HCEC 1CT (cell line): ENCODE results near the gene EXOC6B.

Experiments
- DNase-seq: peaks from one replicate; pipeline ENCODE4 v3.0.0-alpha.2; 2017

EXOC6B gene

DNA sequence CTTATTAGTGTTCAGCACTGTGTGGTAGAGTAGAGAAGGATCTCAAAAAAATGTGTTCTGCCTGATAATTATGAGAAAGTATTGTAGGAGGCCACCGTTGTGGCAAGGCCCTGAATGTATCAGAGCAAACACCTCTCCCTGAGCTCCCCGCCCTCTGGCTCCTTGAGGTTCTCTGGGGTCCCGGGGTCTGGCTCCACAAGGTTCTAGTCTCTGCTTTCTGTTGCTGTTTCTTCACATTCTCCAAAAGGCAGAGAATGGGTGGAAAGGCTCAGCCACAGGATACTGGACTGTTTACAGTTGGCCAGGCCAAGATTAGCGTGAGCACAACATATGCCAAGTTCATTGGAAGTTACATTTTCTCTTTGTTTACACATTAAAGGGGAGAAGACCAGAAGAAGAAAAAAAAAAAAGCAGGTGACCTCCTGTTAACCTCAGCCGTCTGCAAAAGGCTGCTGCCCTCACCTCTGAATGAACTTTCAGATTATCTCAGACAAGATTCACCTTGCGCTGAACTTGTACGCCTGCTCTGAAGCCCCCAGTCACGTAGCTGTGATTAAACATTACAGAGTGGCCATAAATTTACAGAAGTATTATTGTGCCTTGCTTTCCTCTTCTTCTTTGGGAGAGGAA, 621.6 kb downstream of the EXOC6B start:
- DNase-seq, result no peak

DNA sequence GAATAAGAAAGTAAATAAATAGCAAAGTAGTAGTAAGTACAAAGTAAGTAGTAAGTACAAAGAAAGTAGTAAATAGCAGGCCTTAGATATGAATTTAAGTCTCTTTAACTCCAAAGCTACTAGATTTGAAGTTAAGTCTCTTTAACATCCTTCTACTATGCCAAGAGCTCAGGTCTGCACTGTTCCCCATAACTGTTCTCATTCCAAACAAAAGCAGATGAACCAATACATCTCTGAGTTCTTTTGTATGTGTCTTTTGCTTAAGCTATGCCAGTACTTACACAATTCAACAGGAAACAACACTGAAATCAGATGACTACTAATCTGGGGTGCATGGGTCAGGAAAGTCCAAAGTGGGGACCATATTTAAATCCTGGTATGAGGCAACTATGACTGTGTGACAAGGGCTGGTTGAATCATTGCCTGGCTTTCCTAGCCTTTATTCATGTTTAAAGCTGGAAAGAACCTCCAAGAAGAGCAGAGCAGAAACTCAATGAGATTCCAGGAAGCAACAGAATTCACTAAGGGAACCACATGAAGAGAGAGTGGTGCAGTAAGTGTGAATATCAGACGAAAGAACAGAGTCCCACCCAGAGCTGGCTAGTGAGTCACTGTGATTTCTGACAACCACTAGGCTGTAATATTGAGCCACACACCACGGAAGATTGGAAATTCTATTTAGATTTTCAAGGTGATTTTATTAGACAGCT, 627.1 kb downstream of the EXOC6B start:
- peak; percentile 92 for DNase-seq

DNA sequence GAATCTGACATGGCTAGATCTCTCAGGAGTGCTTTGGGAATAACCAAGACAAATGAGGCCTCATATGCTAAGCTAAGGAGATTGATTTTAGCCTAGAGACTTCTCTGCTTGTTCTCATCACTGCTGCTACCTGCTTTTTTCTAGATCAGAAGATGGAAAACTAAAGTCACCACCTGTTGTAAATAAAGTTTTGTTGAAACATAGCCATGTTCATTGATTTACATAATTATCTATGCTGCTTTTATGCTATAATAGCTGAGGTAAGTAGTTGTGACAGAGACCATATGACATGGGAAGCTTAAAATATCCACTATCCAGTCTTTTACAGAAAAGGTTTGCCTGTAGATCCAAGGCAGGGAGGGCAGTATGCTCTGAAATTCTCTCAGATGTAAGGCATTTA, 632.1 kb downstream of the EXOC6B start:
- no peak for DNase-seq

DNA sequence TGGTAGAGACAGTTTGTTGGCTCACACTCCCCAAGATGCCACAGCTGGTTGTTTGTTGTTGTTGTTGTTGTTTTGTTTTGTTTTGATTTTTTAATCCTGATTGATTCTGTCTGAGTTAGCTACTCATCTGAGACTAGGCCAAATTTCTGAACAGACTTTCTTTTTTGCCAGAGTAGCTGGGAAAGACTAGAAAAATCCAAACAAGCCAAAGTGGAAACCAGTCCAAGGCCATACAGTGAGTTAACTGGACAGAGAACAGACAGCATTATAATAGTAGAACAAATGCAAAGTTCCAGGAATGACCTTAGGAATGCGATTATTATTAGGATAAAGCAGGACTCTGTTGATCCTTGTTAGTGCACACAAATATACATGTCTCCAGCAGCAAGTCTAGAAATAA, 634.4 kb downstream of the EXOC6B start:
- DNase-seq, result no peak

DNA sequence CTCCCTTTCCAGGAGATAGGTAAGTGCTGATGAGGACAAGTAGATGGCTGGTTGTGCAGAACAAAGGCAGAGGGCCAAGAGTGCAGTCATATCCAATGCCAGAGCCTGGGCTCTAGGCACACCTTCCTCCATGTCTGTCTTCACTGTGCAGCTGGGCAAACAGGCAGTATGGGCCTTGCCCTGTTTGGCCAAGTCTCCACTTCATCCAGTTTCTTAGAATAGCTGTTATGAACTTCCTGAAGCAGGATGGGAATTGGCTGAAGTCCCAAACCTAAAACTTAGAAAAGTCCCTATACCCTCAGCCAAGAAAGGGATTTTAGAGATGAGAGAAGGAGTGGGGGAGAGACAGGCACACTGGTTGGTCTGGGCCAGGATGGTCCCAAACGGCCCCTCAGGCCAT, 640.6 kb downstream of the EXOC6B start:
- no peak for DNase-seq

DNA sequence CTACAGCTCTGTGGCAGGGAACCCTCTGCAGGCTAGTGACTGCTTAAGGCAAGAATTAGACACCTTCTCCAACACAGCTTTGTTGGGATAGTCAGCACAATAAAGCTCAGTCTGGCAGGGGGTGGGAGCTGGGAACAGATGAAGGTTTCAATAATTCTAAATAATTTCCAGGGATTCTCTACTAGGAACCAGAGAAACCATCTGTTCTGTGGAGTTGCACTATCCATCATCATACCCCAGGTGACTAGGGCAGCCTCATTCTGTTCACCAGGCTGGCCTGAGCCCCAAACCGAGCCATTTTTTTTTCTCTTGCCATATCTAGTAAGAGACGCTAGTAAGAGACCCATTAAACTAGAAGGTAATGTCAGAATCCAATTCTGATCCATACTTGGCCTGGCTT, 642.4 kb downstream of the EXOC6B start:
- DNase-seq, result no peak

DNA sequence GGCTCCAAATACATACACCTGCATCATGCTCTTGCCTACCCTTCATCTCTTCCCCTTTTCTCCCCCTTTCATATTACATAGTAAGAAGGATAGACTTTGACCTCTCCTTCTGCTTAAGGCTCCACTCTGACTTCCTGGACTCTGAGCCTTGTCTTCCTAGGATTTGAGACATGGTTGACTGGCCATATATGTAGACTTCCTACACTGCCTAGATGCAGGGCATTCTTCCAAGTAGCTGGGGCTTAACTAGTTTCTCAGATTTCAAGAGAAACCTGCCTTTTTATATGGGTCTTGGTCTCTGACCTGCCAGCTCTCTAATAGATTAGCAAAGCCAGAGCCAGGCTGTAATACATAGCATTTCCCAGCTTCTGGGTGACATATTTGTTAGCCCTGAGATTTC, 642.8 kb downstream of the EXOC6B start:
- DNase-seq, result no peak

DNA sequence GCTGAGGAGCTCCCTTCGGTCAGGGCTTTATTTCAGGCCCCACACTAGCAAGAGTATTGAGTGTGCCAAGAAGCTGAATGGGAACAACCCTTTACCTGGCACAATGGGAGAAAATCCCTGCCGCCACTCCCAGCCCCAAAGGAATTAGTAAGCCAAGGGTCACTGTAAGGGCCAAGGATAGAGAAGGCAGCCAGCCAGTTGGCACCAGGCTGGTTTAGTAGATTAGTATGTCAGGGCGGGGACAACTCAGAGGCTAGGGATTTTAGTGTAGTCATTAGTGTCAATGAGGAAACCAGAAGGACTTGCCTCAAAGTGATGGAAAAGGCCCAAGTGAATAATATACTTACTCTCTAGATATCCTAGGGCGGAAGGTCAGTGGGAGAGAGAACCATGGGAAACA, 643.3 kb downstream of the EXOC6B start:
- no peak for DNase-seq

DNA sequence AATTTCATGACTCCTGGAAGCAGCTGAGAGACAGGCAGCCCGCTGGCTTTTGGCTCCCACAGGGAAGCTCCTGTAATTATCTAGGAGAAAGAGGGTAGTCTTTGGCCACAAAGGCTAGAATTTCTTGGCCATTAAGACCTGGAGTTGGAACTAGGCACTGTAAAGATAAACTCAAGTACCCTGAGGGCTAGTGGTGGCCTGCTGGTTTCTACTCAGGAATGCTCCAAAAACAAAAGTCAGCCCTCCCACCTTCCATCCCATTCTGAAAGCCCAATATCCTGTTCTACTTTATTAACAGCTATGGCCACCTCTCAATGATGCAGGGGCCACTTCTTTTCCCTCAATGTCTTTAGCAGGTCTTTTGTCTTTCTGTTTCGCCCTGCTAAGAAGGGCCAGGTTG, 644.2 kb downstream of the EXOC6B start:
- no peak for DNase-seq

DNA sequence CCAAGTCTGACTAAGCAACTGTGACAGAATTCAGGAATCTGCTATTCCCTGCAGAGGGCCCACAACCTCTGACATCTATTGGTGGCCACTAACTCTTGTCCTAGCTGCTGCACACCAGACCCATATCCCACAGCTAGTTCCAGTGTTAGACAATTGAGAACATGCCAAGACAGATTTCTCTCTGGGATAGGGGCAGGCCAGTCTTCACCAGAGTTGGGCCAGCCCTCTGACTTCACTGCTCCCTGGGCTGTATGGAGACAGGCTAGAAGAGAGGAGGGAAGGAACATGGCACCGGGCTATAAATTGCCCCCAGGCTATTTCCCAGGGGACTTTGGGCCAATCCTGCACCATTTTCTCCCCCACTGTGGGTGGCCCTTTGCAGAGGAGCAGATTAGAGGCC, 645.5 kb downstream of the EXOC6B start:
- DNase-seq, result no peak

DNA sequence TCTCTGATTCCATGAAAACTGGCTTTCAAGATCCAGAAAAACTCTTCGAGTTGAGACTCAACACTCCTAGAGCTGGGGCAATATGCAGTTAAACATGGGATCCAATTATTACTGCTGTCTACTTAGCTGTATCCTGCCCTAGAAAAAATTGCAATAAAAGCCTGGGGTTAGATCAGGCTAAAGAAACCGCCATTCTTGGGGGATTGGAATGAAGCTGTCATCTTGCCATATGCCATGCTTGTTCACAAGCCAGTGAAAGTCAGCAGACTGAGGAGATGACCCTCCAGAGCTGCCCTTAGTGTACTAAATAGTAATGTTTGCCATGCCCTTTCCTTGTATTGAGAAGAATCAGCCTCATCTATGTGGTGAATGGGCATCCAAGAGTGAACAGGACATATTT, 647.3 kb downstream of the EXOC6B start:
- DNase-seq, result no peak

DNA sequence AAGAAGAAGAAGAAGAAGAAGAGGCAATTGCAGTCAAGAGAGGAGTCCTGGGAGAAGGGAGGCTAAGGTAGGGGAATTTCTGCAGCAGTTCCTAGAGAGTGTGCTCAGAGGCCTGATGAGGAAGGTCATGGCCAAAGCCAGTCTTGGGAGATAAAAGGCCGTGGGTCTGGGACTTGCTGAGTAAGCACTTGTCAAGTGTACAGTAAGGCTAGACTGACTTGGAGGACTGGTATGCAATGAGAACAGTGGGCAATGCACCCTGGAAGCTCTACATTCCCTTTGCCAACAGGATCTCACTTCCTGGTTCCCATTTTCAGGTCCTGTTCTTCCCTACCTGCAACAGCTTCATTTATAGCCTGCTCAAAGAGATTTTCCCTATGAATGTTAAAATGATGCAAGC, 649.6 kb downstream of the EXOC6B start:
- DNase-seq, result no peak

DNA sequence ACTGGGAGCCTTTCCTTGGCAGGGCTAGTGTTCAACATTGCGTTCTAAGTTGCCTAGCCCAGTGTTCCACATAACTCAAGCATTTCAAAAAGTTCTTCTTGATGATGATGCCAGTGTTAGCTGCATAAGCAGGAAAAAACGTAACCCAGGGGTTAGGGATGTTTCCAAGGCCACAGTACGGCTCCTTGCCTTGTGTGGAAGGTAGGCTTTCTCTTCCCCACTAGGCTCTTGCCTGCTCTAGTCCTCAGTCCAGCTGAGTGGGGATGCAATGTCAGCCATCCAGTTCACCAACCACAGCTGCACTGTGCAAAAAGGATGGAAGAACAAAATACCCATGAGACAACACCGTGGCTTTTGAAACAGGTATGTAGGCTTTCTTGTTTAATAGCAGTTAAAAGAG, 650.2 kb downstream of the EXOC6B start:
- no peak for DNase-seq

DNA sequence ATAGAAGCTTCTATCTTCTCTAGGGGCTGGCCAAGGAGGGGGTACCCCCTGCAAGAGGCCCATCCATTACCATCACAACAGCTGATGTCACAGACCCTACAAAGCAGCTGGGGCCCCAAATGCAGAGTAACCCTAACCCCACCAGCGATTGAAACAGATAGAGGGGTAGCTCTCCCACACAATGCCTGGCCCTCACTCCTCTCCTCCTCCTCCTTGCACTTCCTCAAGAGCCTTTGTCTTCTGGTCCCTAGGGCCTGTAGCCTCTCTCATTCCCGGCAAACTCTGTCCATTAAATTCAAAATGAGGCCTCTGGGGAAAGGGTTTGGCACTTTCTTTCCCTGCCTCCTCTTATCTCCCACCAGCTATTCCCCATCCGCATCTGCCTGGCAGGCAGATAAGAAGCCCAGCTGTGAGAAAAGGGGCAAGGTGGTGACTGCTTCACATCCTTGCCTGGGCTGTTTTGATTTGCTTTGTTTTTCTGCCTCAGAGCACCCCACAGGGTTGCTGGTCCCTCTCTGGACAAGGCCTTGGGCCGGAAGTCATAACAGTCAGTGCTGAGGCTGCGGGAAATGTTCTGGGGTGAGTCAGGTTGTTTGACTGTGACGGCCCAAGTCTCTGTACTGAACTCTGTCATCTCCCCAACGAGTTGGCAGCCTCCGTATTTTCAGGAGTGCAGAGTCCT, 652.1 kb downstream of the EXOC6B start:
- no peak for DNase-seq

DNA sequence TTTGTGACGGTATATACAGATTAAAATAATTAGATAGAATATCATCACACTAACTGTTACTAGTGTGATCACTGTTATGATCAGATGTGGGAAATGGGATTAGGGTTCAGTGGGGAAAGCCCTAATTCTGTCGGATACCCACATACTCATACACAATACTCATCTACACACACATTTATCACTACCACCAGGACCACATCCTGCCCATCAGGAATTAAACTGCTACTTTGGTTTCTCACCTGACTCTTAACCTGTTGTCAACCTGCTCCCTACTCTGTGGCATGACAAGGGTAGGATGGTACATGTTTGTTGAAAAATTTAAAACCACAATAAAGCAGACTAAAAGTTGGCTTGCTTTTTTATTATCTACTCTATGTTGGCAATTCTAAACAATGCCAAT, 653.4 kb downstream of the EXOC6B start:
- no peak for DNase-seq

DNA sequence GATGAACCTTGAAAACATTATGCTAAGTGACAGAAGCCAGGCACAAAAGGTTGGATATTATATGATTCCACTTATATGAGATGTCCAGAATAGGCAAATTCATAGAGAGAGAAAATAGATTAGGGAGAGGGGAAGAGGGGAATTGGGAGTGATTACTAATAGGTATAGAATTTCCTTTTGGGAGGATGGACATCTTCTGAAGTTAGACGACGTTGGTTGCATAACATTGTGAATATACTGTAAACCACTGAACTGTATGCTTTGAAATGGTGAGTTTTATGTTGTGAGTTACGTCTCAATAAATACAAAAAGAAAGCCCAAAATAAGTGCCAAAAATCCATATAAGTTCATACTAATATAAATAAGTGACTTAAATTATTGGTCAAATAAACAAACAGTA, 659.6 kb downstream of the EXOC6B start:
- DNase-seq, result peak; percentile 68

DNA sequence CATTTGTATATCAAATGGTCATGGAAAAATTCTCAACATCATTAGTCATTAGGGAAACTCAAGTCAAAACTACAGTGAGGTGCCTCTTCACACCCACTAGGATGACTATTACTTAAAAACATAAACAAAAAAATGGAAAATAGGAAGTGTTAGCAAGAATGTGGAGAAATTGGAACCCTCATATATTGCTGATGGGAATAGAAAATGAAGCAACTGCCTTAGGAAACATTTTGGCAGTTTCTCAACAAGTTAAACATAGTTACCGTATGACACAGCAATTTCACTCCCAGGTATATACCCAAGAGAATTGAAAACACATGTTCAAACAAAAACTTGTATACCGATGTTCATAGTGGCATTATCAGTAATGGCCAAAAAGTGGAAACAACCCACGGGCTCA, 660.0 kb downstream of the EXOC6B start:
- DNase-seq, result peak; percentile 71

DNA sequence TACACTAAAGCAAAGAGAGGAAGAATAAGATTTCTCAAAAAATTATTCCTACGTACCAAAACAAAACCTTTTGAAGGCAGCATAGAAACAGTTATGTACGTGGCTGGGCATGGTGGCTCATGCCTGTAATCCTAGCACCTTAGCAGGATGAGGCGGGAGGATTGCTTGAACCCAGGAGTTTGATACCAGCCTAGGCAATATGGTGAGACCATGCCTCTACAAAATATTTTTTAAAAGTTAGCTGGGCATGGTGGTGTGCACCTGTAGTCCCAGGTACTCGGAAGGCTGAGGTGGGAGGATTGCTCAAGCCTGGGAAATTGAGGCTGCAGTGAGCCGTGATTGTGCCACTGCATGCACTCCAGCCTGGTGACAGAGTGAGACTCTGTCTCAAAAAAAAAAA, 663.3 kb downstream of the EXOC6B start:
- no peak for DNase-seq

DNA sequence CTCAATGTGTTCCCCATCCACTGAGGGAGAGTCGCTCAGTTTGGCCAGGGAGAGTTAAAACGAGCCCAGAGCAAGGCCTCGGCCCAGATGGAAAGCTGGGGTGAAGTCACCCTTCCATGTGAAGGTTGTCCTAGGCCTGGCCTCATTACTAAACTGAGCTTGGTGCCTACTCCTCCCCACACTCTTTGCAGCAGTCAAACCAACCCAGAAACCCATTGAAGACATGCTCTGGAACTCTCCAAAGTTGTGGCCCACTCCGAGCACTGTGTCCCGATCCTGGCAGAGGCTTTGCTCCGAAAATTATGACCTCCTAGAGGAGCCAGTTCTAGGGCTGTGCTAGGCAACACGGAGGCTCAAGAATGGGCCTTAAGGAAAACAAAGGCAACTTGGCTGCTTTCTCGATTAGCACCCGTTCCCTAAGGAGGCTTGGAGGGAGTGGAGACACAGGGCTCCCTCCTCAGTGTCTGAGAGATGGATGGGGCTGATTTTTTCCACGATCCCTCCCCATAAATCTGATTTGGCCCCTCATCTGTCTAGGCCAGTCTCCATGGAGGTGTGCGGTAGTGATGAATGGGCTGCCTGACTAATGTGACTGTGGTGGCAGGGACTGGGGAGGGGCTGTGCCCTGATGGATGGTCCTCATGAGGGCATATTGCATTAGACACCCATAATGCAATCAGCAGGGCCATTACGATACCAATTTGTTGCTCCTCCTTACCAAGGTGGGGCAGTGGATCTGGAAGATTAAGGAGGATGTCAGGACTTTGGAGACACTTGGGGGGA, 666.4 kb downstream of the EXOC6B start:
- DNase-seq, result no peak

DNA sequence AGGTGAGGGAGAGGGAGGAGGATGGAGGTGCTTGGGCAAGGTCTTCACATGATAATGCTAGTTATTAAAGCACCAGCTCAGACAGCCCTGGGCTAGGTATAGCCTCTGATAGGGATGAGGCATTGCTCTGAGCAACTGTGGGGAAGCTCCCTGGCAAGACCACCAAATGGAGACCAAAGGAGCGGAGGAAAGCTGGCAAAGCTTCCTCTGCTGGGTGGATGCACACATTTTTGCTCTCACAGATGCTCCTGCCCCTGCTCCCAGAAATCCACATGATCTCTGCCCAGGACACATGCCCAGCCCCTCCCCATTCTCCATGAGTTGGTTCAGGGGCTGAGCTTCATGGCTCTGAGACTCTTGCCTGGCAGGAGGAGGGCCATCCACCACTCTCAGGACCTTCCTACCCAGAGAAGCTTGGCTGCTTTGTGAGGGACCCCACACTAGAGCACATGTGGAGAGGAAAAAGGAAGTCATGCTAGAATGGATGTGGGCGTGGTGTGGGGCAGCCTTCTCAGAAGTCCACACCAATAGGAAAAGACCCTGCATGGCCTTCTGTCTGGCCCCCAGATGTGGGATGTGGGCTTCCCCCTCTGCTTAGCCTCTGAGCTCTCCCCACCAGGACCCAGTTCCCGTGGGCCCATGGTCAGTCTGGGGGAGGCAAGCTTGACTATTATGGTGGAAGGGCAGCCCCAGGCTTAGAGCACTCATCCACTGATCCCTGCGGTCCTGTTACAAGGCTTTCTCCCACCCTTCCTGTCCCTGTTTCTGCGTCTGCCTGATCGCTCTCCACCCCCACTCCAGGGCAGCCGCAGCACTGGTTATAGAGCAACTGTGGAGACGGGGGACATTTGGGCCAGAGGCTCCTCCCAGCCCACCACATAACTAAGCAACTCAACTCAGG, 667.7 kb downstream of the EXOC6B start:
- no peak for DNase-seq

DNA sequence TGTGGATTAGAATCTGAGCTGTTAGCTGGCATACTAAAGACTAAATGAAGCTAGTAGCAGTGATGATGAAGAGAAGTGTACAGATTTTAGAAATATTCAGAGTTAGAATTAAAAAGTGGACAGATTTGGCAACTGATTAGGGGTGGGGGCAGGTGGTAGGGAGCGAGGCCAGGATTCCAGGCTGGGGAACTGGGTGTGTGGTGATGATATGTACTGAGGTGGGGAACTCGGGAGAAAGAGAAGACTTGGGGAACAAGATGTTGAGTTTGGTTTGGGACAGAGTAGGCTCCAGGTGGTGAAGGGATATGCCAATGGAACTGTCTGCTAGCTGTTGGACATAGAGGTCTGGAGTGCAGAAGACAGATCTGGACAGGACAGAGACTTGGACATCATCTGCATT, 669.0 kb downstream of the EXOC6B start:
- DNase-seq, result no peak

DNA sequence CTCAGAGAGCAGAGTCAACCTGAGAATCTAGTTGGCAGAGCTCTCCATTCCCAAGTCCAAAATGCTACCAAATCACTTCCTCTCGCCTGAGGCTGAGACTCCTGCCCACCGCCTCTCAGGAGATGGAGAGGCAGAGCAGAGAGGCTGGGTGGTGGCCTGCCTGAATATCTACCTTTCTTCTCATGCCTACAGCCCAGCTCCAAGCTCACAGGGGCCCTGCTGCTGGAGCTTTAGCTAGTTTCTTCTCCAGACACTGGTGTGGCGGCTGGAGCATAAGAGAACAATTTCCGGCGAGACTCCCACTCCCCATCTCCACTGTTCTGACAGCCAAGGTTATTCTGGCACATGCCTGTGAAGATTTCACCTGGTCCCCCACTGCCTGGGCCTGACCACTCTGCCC, 670.1 kb downstream of the EXOC6B start:
- no peak for DNase-seq

DNA sequence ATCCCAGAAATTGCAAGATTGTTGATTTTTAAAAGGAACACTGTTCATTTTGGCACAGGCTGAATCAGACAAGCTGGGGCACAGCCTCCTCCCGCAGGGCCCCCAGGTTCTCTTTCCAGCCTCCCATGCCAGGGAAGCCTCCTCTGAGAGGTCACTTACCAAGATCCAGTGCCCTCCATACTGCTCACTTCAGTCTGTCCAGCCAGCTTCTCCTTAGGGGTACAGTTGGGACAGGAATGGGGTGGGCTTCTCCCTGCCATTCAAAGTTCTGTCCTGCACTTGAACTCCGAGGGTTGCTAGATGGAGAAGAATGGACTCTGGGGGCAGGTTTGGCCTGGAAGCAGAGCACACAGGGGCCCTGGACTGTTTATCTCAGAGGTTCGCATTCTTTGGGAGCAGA, 670.7 kb downstream of the EXOC6B start:
- no peak for DNase-seq
